Loucy (cell line): ENCODE data around the gene MLKL.

Experiments used
- EZH2phosphoT487 ChIP-seq: fragments of 200-600 bp; IDR thresholded peaks from 2 replicates; pipeline ENCODE4 v1.6.1; 2018; ENCODE audit warnings: antibody characterized with exemption, mild to moderate bottlenecking, moderate library complexity, borderline replicate concordance
- TF ChIP-seq, protein P1 (sequence below): fragments of 200-600 bp; sonication (generic); conservative IDR thresholded peaks from 2 replicates; pipeline ENCODE4 v1.5.1; 2014; ENCODE audit warnings: mild to moderate bottlenecking, antibody characterized with exemption, low read length

DNA sequence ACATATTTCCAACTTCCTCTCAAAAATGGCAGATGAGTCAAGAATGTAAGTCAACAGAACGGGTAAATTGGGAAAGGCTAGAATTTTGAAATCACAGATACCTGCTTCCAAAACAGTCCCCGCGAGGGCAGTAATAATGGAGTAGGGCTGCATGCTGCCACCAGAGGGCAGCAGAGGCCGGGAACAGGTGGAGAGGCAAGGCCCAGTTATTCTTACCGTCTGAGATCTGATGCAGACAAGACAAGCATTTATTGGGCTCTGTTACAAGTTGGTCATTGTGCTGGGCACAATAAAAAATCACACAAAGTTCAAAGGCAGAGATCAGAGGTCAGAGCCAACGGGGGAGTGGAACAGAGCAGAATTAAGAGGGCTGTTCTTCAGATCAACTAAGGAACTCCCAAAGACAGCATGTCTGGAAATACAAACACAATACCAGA is 8.8 kb upstream of the MLKL start:
- TF ChIP-seq, protein P1, sequence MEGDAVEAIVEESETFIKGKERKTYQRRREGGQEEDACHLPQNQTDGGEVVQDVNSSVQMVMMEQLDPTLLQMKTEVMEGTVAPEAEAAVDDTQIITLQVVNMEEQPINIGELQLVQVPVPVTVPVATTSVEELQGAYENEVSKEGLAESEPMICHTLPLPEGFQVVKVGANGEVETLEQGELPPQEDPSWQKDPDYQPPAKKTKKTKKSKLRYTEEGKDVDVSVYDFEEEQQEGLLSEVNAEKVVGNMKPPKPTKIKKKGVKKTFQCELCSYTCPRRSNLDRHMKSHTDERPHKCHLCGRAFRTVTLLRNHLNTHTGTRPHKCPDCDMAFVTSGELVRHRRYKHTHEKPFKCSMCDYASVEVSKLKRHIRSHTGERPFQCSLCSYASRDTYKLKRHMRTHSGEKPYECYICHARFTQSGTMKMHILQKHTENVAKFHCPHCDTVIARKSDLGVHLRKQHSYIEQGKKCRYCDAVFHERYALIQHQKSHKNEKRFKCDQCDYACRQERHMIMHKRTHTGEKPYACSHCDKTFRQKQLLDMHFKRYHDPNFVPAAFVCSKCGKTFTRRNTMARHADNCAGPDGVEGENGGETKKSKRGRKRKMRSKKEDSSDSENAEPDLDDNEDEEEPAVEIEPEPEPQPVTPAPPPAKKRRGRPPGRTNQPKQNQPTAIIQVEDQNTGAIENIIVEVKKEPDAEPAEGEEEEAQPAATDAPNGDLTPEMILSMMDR = peak; percentile 99
- TF ChIP-seq EZH2phosphoT487 = no peak
